Prostate gland (tissue), 2 donors: Measurements from ENCODE around the gene BMERB1.

Experiments used
- POLR2A ChIP-seq: fragments of 450-650 bp; IDR thresholded peaks from one replicate; pipeline ENCODE4 v1.6.1; 2016; ENCODE audit warnings: antibody characterized with exemption, mild to moderate bottlenecking
- POLR2AphosphoS5 ChIP-seq: sonication (generic); formaldehyde crosslinking; IDR thresholded peaks from one replicate; pipeline ENCODE4 v1.6.1; 2017; ENCODE audit warnings: antibody characterized with exemption
- TF ChIP-seq, protein P1 (sequence below), 4 experiments: fragments of 200-600 bp in 2 of 4; fragments of 450-650 bp in 2 of 4; sonication (generic) in 2 of 4; IDR thresholded peaks; 1 replicate in 3 of 4; 2 replicates in 1 of 4; pipeline ENCODE4 v1.5.1; 2016 to 2019; ENCODE audit warnings: antibody characterized with exemption in 4 of 4, mild to moderate bottlenecking in 2 of 4, moderate library complexity in 2 of 4

GRCh38 chr16:15575293-15576049, 141.1 kb downstream of the BMERB1 start:
- no peak for TF ChIP-seq POLR2AphosphoS5
- TF ChIP-seq POLR2A: no peak
- TF ChIP-seq, protein P1, sequence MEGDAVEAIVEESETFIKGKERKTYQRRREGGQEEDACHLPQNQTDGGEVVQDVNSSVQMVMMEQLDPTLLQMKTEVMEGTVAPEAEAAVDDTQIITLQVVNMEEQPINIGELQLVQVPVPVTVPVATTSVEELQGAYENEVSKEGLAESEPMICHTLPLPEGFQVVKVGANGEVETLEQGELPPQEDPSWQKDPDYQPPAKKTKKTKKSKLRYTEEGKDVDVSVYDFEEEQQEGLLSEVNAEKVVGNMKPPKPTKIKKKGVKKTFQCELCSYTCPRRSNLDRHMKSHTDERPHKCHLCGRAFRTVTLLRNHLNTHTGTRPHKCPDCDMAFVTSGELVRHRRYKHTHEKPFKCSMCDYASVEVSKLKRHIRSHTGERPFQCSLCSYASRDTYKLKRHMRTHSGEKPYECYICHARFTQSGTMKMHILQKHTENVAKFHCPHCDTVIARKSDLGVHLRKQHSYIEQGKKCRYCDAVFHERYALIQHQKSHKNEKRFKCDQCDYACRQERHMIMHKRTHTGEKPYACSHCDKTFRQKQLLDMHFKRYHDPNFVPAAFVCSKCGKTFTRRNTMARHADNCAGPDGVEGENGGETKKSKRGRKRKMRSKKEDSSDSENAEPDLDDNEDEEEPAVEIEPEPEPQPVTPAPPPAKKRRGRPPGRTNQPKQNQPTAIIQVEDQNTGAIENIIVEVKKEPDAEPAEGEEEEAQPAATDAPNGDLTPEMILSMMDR (IDR thresholded peaks at IDR 0.05): no peak
